Globus pallidus (tissue), 1 donor: ENCODE results near the gene SMAD4.
"Not testable (repeated sequence)": the region's sequence is repeated elsewhere in the genome, so short reads cannot be mapped to it uniquely, and the experiment has no call there.

ENCODE experiments used
- DNase-seq: peaks from one replicate; pipeline ENCODE4 v3.0.0-alpha.2; 2015; ENCODE audit warnings: low spot score

The SMAD4 gene

GRCh38 chr18:51070545-51070944 is 40.5 kb downstream of the SMAD4 start:
- DNase-seq = no peak

GRCh38 chr18:51072586-51073313 is 42.7 kb downstream of the SMAD4 start:
- no peak for DNase-seq

GRCh38 chr18:51074605-51075004 is 44.6 kb downstream of the SMAD4 start:
- no peak for DNase-seq

- DNase-seq = no peak
These were observed 46.5 kb downstream of the SMAD4 start for GRCh38 chr18:51076503-51076902.

GRCh38 chr18:51077217-51077616 is 47.2 kb downstream of the SMAD4 start:
- DNase-seq = no peak

- DNase-seq = no peak
These were observed 48.0 kb downstream of the SMAD4 start for GRCh38 chr18:51078026-51078425.

GRCh38 chr18:51082571-51083267 is 52.7 kb downstream of the SMAD4 start:
- no peak for DNase-seq

GRCh38 chr18:51083398-51083797 is 53.4 kb downstream of the SMAD4 start:
- no peak for DNase-seq

- no peak for DNase-seq
These were observed 58.4 kb downstream of the SMAD4 start for GRCh38 chr18:51088410-51088809.

- no peak for DNase-seq
These were observed 59.7 kb downstream of the SMAD4 start for GRCh38 chr18:51089691-51090090.

- no peak for DNase-seq
These were observed 61.3 kb downstream of the SMAD4 start for GRCh38 chr18:51091270-51091669.

- DNase-seq = no peak
These were observed 62.1 kb downstream of the SMAD4 start for GRCh38 chr18:51092117-51092516.

GRCh38 chr18:51092967-51093366 is 63.0 kb downstream of the SMAD4 start:
- DNase-seq = not testable (repeated sequence)

GRCh38 chr18:51097021-51097822 is 67.2 kb downstream of the SMAD4 start:
- DNase-seq = no peak

GRCh38 chr18:51098082-51098481 is 68.1 kb downstream of the SMAD4 start:
- DNase-seq = no peak

GRCh38 chr18:51098513-51098912 is 68.5 kb downstream of the SMAD4 start:
- no peak for DNase-seq

GRCh38 chr18:51100385-51101120 is 70.5 kb downstream of the SMAD4 start:
- no peak for DNase-seq

GRCh38 chr18:51107082-51107481 is 77.1 kb downstream of the SMAD4 start:
- DNase-seq = no peak

GRCh38 chr18:51107598-51108305 is 77.7 kb downstream of the SMAD4 start:
- DNase-seq = no peak

GRCh38 chr18:51108330-51108729 is 78.3 kb downstream of the SMAD4 start:
- no peak for DNase-seq

- DNase-seq = peak; percentile 36
These were observed 80.2 kb downstream of the SMAD4 start for GRCh38 chr18:51110073-51110797.
